GM19468 (cell line): ENCODE measurements around the gene FKBP5.
"Not testable (repeated sequence)": the region's sequence is repeated elsewhere in the genome, so short reads cannot be mapped to it uniquely, and the experiment has no call there.

ENCODE experiments used
- ATAC-seq: cut with Tn5 transposase; IDR thresholded peaks from one replicate; pipeline ENCODE4 v1.9.1; 2021; ENCODE audit warnings: mild to moderate bottlenecking, moderate library complexity, moderate number of reproducible peaks; ENCODE audit not compliant: unreplicated experiment; ENCODE audit errors: extremely low read depth

Gene FKBP5

GRCh38 chr6:35724471-35724870 lies 35.8 kb upstream of the FKBP5 start:
- no peak for ATAC-seq

DNA sequence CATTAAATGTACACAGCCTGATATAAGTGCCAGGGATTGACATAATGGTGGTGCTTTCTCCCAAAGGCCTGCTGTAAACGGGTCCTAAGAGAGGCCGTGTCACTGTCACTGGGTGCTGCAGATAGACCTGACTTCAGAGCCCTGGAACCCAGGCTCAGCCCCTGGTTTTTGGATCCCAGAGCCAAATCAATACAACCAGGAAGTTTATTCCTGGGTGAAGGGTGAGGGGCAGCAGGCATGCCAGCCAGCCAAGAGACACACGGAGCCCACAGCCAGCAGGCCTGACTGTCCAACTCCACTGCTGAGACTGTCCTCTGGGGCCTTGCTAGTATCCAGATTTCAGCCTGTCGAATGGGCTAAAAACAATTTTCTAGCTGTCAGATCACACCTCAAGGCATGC lies 35.3 kb upstream of the FKBP5 start:
- ATAC-seq: no peak

GRCh38 chr6:35723587-35723986 lies 34.9 kb upstream of the FKBP5 start:
- ATAC-seq: no peak

DNA sequence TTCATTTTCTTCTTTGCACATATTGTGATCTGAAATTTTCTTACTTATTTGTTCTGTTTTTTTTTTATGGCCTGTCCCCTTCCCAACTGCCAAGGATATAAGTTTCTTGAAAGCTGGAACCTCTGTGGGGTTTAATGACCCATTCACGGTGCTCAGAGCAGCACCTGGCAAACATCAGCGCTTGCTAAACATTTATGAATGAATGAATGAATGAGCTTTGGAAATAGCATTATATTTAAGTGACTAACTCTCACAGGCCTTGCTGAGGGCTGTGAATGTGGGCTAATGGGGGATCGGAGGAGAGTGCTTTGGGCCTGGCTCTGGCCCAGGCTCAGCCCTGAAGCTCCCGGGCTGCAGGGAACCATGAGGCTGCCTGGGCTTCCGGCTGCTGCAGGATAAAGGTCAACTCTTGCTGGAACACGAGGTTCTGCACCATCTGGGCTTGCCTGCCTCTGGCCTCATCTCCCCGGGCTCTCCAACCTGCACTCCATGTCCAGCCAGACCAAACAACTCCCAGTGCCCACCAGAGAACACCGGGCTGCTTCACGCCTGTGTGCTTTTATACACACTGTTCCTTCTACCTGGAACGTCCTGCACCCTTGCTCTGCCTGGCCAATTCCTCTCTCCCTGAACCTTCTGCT lies 33.5 kb upstream of the FKBP5 start:
- ATAC-seq: no peak

DNA sequence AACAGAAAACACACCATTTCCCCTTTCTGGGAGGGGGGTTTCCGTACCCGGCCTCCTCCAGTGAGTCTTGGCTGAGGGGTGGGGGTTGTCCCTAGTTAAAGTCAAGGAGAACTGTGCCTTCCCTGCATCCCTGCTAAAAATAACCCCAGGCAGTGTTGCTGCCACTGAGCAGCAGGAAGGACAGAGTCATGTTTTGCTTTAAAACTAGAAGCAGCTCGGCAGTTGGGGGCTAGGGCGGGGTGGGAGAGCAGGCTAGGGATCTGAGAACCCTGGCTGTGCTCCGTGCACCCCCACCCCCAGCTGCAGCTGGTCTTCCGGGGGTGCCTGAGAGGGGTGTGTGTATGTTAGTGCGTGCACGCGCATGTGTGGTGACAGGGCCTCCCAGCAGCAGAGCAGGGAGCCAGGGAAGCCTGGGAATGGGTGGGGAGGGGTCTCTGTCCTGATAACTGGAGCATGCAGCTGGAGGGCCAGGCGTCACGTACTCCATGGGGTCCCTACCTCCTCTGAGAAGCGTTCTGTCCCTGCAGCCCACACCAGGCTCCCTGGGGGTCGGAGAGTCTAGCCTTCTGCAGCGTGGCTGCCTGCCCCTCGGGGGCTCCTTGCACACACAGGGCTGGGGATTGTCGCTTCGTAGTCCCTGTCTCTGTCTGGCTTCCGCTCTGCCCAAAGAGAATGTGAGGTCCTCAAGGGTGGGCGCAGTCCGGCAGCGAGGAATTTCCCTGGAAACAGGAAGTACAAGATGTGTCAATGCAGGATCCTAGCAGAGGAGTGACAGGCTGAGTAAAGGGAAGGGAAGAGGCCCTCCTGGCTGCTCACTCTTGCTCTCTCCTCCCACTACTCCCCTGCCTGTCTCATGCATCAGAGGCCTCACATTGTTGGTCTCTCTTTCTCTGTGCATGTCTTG lies 31.4 kb upstream of the FKBP5 start:
- peak; percentile 22 for ATAC-seq

GRCh38 chr6:35719404-35719829 lies 30.7 kb upstream of the FKBP5 start:
- ATAC-seq: no peak

DNA sequence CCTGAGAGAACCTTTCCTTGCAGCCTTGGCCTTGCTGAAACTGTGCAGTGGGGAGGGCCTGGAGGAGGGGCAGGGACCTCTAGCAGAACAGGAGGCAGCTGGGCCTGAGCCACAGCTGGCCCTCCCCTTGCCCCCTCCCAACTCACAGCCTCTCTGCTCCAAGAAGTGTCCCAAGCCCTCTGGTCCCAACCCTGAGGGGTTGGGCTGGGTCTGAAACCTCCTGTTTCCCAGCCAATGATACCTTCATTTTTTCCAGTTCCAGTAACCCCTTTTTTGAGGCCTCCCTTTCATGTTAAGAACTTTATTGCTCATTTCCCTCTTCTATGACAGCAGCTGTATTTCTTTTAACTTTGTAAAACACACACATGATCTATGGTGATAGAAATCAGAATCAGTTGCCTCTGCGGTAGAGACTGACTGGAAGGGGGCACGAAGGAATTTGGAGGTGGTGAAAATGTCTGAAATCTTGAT lies 30.2 kb upstream of the FKBP5 start:
- no peak for ATAC-seq

DNA sequence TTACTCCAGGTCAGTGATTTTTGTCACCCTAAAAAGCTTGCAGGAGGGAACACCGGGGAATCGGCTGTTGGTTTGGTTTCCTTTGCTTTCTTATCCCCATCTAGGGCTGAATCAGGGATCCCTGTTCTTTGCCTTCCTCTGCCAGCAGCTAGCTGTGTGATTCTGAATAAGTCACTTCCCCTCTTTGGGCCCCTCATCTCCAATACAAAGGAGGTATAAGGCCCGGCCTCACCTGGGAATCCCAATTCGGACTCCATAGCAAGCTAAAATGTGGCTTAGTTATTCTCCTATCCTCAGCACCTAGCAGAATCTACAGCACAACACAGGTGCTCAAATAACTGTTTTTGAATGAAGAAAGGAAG lies 29.6 kb upstream of the FKBP5 start:
- no peak for ATAC-seq

GRCh38 chr6:35717449-35718374 lies 29.0 kb upstream of the FKBP5 start:
- no peak for ATAC-seq

DNA sequence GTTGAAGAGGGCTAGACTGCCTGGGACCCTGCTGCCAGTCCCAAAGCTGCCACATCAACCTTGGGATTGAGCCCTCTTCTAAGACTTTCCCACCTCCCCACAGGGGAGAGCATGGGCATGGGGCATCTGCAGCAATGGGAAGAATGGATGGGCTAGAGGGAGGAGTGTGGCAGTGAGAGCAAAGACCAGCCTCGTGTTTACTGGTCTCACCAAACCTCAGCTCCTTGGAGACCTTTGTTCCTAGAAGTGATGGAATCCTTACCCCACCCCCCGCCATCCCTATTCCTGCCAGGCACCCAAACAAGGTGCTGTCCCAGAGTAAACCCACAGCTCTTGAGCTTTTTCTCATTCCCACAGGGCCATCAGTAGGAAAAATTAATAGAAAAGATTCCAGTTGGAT lies 28.1 kb upstream of the FKBP5 start:
- ATAC-seq: no peak

DNA sequence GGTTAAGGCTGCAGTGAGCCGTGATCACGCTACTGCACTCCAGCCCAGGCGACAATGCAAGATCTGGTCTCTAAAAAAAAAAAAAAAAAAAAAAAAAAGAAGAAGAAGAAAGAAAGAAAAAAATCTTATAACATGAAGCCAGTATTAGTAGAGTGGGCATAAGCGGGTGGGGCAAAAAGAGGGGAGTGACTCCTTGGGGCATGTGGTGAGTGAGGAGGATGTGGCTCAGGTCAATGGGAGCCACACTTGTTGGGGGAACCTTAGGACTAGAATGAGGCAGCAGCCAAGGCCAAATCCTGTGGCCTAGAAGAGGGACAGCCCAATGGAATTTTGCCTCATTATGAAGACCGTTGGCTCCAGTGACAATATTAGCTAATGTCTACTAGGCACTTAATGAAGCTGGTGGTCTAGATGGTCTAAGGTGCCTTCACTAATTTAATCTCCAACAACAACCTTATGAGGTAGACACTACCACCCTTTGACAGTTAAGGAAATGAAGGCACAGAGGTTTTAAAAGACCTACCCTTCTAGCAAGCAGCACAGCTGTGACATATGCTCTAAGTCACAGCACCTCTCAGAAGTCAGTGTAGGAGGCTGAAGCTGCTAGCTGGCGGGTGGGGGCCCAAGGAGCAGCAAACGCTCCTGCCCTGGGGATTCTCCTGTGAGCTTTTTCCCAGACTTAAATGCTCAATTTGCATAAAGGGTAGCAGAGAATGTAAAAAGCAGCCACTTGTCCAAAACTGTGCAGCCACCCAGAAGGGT lies 24.5 kb upstream of the FKBP5 start:
- no peak for ATAC-seq

DNA sequence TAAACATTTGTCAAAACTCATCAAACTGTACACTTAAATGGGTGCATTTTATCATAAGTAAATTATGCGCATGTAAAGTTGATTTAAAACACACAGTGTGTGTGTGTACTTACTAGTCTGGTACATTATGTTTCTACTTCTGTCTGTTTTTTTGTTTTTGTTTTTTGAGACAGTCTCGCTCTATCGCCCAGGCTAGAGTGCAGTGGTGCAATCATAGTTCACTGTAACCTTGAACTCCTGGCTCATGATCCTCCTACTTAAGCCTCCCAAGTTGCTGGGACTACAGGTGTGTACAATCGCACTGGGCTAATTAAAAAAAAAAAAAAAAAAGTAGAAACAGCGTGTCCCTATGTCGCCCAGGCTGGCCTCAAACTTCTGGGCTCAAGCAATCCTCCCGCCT lies 23.0 kb upstream of the FKBP5 start:
- ATAC-seq: no peak

- no peak for ATAC-seq
These were observed 21.6 kb upstream of the FKBP5 start for GRCh38 chr6:35710241-35710847.

- no peak for ATAC-seq
These were observed 19.9 kb upstream of the FKBP5 start for GRCh38 chr6:35708585-35708984.

- ATAC-seq: no peak
These were observed 19.1 kb upstream of the FKBP5 start for GRCh38 chr6:35707714-35708407.

- ATAC-seq: no peak
These were observed 17.8 kb upstream of the FKBP5 start for GRCh38 chr6:35706468-35706867.

GRCh38 chr6:35703554-35703953 lies 14.8 kb upstream of the FKBP5 start:
- ATAC-seq: no peak

- ATAC-seq: no peak
These were observed 10.1 kb upstream of the FKBP5 start for GRCh38 chr6:35698858-35699257.

DNA sequence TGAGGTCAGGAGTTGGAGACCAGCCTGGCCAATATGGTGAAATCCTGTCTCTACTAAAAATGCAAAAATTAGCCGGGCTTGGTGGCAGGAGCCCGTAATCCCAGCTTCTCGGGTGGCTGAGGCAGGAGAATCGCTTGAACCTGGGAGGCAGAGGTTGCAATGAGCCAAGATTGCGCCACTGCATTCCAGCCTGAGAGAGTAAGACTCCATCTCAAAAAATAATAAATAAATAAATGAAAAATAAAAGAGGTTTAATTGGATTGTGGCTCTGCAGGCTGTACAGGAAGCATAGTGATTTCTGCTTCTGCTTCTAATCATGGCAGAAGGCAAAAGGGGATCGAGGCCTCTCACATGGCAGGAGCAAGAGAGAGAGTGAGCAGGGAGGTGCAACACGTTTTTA lies 9.7 kb upstream of the FKBP5 start:
- ATAC-seq: not testable (repeated sequence)
